Measurements from ENCODE around the gene ATP13A1.

The ATP13A1 gene

DNA sequence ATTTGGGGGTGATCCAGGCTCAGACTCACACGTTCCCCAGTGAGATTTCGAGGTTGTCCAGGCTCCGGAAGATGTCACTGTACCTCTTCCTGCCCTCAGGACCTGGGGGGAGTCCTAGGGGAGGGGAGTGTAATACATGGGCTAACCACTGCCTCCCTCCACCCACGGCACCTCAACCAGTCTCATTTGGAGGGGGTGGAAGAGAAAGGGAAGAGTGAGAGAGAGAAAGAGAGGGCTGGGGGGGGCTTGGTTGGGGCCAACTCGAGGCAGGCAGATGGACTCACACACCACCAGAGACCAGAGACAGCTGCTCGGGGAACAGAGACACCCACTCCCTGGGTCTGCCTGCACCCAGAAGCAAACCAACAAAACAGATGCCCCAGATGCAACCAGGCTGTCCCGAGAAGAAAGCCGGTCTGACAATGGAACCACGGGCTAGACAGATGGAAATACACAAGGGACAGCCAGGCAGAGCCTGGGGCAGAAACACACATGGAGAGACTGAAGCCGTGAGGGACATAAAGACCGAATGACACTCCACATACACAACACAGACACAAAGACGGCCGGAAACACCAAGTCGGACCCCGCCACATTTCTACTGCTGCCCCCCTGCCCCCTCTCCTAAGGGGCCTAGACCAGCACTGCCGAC is 20.8 kb downstream of the ATP13A1 start:
- peak; percentile 33 for DNase-seq

DNA sequence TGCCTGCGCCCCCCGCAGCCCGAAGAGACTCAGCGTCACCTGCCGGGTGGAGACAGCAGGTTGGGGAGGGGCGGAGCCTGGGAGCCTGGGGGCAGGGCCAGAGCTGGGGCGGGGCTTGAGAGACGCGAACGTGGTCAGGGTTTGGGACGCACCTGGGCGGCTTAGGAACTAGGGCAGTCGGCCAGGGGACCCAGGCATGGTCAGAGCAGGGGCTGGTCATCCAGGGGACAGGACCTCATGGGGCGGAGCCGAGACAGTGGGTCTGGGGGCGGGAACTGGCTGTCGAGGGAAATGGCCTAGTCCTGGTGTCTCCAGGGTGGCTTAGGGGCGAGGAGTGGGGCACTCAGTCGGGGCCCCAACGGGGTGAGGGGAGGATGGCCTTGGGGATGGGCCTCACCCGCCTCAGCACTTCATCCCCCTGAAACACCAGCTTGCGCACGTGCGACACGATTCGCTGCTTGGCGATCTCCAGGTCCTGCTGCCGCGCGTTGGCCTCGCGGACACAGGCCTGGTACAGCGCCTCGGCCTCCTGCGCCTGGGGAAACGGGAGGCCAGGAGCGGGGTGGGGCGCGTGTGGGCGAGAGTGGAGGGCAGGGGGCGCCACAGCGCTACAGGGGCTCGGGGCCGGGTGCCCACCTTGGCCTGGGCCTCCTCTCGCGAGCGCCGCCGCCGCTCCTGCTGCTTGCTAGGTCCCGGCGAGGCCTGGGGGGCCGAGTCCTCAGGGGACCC is 25.8 kb downstream of the ATP13A1 start:
- no peak for DNase-seq

GRCh38 chr19:19637186-19637522 is 26.3 kb downstream of the ATP13A1 start:
- no peak for DNase-seq

- DNase-seq = no peak
Measured at GRCh38 chr19:19636573-19637185, 26.8 kb downstream of the ATP13A1 start.

GRCh38 chr19:19635313-19635702 is 28.2 kb downstream of the ATP13A1 start:
- DNase-seq = no peak

- no peak for DNase-seq
Measured at GRCh38 chr19:19634516-19635312, 28.8 kb downstream of the ATP13A1 start.

DNA sequence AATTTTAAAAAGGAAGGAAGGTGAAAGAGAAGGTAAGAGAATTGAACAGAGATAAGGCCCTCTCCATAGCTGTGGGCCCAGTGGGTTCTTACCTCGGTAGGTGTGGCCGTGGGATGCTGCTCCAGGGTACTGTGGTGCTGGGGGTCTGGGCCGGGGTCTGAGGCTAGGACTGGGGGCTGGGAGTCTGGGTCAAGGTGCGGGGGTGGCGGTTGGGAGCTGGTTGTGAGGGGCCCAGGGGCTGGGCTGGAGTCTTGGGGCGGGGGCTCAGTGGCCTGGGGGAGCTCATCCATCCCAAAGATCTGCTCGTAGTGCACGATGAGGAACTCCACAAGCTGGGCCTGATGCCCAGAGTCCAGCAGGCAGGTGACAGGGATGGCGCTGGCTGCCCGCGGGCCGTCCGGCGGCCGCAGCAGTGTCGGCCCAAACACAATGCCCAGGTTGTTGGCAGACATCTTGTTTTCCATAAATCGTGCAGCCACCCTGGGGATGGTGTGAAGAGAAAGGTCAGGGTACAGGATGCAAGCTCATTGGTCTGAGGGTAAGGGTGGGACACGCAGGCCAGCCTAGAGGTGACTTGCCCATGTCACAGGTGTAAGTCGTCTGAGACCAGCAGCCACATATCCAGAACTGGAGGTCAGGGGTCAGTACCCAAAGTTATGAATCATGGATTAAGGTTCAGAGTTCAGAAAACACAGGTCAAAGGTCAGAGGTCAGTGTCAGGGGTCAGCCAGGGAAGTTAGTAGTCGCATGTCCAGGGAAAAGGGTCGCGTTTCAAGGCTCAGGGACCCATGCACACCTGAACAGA is 29.6 kb downstream of the ATP13A1 start:
- DNase-seq = no peak

- DNase-seq = no peak
Measured at GRCh38 chr19:19632661-19633060, 30.8 kb downstream of the ATP13A1 start.

DNA sequence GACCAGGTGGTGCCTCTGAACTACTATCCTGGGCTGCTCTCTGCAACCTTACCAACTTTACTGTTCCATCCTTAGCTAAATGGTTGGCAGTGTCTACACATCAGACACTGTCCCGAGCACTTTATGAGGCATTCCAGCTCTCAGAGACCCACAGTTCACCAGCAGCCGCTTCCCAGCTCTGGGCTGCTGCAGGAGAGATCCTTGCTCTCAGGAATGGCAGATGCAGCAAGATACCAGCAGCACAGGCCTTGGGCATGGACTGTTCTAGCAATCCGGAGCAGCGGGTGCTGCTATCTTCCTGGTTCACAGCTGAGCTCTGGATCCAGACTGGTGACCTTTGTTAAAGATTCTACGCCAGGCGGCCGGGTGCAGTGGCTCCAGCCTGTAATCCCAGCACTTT is 32.1 kb downstream of the ATP13A1 start:
- no peak for DNase-seq

GRCh38 chr19:19630426-19630825 is 33.0 kb downstream of the ATP13A1 start:
- DNase-seq = no peak

GRCh38 chr19:19630062-19630414 is 33.4 kb downstream of the ATP13A1 start:
- no peak for DNase-seq

DNA sequence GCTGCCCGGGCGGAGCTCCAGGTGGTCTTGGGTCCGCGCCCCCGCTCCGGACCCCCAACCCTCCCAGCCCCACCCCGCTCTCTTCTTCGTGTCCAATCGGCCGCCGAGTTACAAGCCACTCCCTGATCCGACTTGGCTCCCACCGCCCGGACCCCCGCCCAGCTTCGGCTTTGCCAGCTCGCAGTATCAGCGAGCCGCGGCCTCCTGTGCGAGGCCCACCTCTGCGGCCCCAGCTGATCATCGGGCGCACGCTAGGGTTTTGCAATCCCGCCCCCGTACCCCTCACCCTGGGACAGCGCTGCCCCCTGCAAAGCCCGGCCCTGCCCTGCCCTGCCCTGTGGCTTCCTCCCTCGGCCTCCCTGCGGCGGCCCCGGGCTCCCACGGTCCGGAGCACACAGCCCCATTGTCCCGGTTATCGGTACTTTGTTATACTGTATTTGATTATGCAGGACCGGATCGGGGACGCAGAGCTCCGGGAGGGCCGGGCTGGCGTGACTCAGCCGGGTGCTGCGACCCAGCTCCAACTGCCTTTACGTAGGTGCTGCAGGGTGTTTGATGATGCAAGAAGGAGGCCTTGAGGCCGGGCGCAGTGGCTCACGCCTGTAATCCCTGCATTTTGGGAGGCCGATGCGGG is 34.9 kb downstream of the ATP13A1 start:
- DNase-seq = no peak

- no peak for DNase-seq
Measured at GRCh38 chr19:19627621-19628500, 35.6 kb downstream of the ATP13A1 start, which contains the start of gene LPAR2. Gene LPAR2 (minus strand): TSS chr19:19628220. CDS start chr19:19627275, 945 bp downstream.

DNA sequence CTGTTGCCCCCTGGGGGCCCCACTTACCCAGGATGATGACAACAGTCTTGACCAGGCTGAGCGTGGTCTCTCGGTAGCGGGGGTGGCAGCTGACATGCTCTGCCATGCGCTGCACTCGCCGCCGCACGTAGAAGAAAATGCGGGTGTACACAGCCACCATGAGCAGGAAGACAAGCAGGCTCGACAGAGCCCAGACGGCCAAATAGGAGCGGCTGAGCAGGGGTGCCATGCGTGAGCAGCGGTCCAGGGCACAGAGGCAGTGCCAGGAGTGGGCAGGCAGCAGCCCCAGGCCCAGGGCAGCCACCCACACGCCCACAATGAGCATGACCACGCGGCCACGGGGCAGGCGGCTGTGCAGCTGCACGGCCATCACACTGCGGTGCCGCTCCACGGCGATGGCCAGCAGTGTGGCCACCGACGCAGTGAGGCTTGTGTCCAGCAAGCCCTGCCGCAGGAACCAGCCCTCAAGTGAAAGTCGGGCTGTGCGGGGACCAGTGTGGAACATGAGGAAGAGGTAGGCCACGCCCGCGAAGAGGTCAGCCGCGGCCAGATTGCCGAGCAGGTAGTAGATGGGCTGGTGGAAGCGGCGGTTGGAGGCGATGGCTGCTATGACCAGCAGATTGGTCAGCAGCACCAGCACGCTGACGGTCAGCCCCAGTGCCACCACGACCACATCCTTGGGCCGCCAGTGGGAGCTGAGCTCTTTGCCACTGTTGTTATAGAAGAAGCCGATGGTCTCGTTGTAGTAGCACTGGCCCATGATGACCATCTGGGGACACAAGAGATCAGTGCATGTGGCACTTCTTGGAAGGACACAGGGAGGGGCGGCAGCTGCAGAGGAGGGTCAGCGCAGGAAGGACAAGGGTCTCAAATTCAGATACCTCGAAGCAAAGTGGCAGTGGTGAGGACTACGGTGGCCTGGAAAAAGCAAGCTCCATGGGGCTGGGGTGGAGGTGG is 36.7 kb downstream of the ATP13A1 start:
- DNase-seq = no peak

GRCh38 chr19:19624032-19624570 is 39.4 kb downstream of the ATP13A1 start:
- DNase-seq = no peak

- DNase-seq = no peak
Measured at GRCh38 chr19:19623383-19623782, 40.1 kb downstream of the ATP13A1 start.

DNA sequence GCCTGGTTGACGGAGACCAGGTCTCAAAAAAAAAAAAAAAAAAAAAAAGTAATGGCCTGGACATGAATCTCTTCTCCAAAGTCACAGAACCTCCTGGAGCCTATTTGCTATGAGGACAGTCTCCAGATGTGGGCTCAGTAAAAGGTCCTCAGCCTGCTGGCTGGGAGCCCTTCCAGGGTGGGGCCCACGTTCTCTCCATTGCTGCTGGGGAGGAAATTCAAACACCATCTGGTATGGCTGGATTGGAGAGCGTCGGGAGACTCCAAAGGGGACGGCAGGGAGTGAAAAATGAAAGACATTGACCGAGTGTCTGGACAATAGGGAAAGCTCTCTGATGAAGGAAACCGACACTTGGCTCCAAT is 43.6 kb downstream of the ATP13A1 start:
- no peak for DNase-seq

GRCh38 chr19:19619181-19619848 is 44.2 kb downstream of the ATP13A1 start:
- DNase-seq = no peak
